ENCODE results near the gene ZFTA.
A peak's percentile ranks its signal among the peaks of the same experiment; 100 is the strongest.
"Not testable (repeated sequence)": the region's sequence is repeated elsewhere in the genome, so short reads cannot be mapped to it uniquely, and the experiment has no call there.

The ZFTA gene

GRCh38 chr11:63771741-63772318, 3.3 kb upstream of the ZFTA start:
- not testable (repeated sequence) for DNase-seq

- DNase-seq: no peak
Observed at GRCh38 chr11:63770763-63771162, 2.2 kb upstream of the ZFTA start.

- peak; percentile 27 to 61 for DNase-seq
Observed at GRCh38 chr11:63769714-63770455, 1.3 kb upstream of the ZFTA start.

GRCh38 chr11:63769042-63769713, 603 bp upstream of the ZFTA start:
- DNase-seq: peak in 1 of 2 experiments; percentile 73

GRCh38 chr11:63767565-63768236, 874 bp downstream of the ZFTA start:
- peak; percentile 82 to 93 for DNase-seq

- no peak for DNase-seq
Observed at GRCh38 chr11:63767267-63767564, 1.4 kb downstream of the ZFTA start.

GRCh38 chr11:63766531-63767235, 1.9 kb downstream of the ZFTA start:
- DNase-seq: peak in 1 of 2 experiments; percentile 53

GRCh38 chr11:63765688-63766241, 2.8 kb downstream of the ZFTA start:
- DNase-seq: no peak

- DNase-seq: peak; percentile 34 to 54
Observed at GRCh38 chr11:63764679-63765647, 3.6 kb downstream of the ZFTA start.

GRCh38 chr11:63764340-63764678, 4.3 kb downstream of the ZFTA start:
- DNase-seq: no peak

- peak in 1 of 2 experiments; percentile 81 for DNase-seq
Observed at GRCh38 chr11:63763496-63764339, 4.9 kb downstream of the ZFTA start.

GRCh38 chr11:63762654-63763495, 5.7 kb downstream of the ZFTA start:
- DNase-seq: peak; percentile 58 to 92

- peak; percentile 63 to 84 for DNase-seq
Observed at GRCh38 chr11:63761931-63762653, 6.5 kb downstream of the ZFTA start.

GRCh38 chr11:63761188-63761587, 7.4 kb downstream of the ZFTA start:
- no peak for DNase-seq

- DNase-seq: no peak
Observed at GRCh38 chr11:63760487-63761079, 8.0 kb downstream of the ZFTA start.

- DNase-seq: no peak
Observed at GRCh38 chr11:63756919-63757761, 11.4 kb downstream of the ZFTA start.

- no peak for DNase-seq
Observed at GRCh38 chr11:63749624-63750023, 19.0 kb downstream of the ZFTA start.

- no peak for DNase-seq
Observed at GRCh38 chr11:63747011-63747410, 21.6 kb downstream of the ZFTA start.
